ENCODE measurements around the gene RPP30.

RPP30 gene

GRCh38 chr10:90871766-90872647, at the start of gene RPP30:
TSS of gene RPP30 (plus strand) at chr10:90871974. CDS start at chr10:90871987, 13 bp downstream.
- TF ChIP-seq, protein P1, sequence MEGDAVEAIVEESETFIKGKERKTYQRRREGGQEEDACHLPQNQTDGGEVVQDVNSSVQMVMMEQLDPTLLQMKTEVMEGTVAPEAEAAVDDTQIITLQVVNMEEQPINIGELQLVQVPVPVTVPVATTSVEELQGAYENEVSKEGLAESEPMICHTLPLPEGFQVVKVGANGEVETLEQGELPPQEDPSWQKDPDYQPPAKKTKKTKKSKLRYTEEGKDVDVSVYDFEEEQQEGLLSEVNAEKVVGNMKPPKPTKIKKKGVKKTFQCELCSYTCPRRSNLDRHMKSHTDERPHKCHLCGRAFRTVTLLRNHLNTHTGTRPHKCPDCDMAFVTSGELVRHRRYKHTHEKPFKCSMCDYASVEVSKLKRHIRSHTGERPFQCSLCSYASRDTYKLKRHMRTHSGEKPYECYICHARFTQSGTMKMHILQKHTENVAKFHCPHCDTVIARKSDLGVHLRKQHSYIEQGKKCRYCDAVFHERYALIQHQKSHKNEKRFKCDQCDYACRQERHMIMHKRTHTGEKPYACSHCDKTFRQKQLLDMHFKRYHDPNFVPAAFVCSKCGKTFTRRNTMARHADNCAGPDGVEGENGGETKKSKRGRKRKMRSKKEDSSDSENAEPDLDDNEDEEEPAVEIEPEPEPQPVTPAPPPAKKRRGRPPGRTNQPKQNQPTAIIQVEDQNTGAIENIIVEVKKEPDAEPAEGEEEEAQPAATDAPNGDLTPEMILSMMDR (IDR thresholded peaks at IDR 0.05), result no peak

DNA sequence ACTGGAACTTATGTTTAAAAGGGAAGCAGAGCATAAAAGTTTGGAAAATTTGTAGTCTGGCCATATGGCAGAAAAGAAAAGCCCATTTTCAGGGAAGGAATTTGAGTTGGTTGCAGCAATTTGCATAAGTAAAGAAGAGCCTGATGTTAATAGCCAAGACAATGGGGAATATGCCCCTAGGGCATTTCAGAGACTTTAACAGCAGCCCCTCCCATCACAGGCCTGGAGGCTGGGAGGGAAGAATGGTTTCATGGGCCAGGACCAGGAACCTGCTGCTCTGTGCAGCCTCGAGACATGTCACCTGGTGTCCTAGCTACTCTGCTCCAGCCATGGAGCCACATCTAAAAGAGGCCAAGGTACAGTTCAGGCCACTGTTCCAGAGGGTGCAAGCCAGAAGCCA, 49.3 kb upstream of the RPP30 start:
- TF ChIP-seq, protein P1 (IDR thresholded peaks at IDR 0.05), result no peak

GRCh38 chr10:90832111-90832510, 39.7 kb upstream of the RPP30 start:
- TF ChIP-seq, protein P1 (IDR thresholded peaks at IDR 0.05), result no peak

GRCh38 chr10:90834326-90834725, 37.4 kb upstream of the RPP30 start:
- TF ChIP-seq, protein P1 (IDR thresholded peaks at IDR 0.05), result no peak

- TF ChIP-seq, protein P1 (IDR thresholded peaks at IDR 0.05), result no peak
These were observed 34.3 kb upstream of the RPP30 start for GRCh38 chr10:90837486-90837885.

DNA sequence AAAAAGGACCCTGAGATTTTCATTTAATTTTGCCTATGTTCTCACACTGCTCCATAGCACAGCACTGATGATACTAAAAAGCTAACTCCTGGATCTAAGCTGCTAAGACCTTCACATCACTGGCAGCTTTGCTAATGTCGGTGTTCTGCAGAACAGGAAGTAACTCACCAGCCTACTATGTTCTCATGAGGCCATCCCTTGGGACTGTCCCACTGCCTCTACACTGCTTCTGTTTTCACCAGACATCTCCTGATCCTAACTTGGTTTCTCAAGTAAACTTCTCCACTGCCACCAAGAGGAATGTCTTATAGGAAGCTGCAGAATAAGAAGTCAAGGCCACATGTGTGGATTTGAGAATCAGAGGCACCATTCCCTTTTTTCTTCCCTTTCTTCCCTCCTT, 29.0 kb upstream of the RPP30 start:
- TF ChIP-seq, protein P1 (IDR thresholded peaks at IDR 0.05), result no peak

- TF ChIP-seq, protein P1 (IDR thresholded peaks at IDR 0.05), result no peak
These were observed 26.0 kb upstream of the RPP30 start for GRCh38 chr10:90845726-90846125.

All from LNCAP (cell line).